NCI-H1048 (cell line): ENCODE data around the gene GSDME.

Experiments
- DNase-seq: peaks from one replicate; lab custom pipeline; 2025; lab: John Stamatoyannopoulos, UW

GSDME gene

DNA sequence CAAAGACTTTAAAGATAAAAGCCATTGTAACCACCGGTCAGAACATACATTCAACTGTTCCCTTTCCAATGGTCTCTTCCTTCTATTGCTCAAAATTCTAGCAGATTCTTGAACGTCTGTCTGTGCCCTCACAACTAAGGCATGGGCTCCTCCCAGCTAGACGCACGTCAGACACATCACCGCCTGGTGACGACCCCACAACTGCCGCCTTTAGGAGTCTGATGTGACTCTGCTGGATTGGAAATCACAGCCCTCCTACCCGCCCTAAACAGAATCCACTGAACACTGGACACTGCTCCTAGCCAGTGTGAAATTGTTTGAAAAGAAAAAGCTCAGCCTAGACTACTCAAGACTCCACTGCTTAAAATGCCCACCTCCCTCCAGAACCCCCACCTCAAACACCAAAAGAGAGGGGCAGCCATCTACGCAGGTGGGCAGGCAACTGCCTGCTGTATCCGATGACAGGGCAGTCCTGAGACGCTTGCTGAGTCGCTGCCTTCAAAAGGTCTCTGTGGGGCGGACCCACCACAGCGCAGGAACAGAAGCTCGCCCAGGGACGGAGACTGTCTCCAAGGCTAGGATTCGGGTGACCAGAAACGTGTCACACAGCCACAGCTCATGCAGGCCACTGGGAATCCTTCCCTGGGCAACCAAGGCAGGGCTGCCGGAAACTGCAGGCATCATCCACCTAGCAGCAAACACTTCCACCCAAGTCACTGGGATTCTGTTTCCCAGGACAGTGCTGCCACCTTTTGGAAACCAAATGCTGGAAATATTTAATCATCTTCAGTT lies 34.7 kb downstream of the GSDME start:
- no peak for DNase-seq

GRCh38 chr7:24721481-24722001 lies 35.7 kb downstream of the GSDME start:
- no peak for DNase-seq

DNA sequence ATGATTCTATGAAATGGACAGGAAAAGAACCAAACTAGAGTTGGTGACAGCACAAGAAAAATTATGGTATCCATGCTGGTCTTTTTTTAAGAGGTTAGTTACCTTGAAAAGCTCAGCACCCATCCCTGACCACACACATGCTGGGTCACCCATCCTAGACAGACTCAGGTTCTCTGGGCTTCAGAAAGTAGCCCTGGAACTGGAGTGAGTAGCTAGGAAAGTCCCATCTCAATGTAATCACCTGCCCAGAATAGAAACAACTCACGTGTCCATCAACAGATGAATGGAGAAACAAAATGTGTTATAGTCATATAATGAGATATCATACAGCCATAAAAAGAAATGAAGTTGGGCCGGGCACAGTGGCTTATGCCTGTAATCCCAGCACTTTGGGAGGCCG lies 37.0 kb downstream of the GSDME start:
- no peak for DNase-seq

- no peak for DNase-seq
These were observed 38.2 kb downstream of the GSDME start for GRCh38 chr7:24718977-24719491.

DNA sequence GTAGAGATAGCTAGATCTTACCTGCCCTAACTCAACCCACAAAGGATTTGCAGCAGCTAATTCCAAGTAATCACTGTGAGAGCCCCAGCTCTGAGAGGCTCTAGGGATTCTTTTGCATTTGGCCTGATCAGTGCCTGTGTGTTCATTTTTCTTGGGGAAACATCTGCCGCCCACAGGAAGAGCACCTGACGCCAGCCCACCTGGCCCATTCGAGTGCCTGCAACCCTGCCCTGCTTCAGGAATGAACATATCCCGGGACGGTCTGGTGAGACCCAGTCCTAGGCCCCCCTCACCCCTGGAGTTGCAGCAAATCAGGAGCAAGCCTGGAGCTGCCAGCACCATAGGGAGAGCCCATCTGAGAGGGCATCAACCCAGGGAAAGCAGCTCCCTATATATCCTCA lies 38.8 kb downstream of the GSDME start:
- DNase-seq, result no peak

- no peak for DNase-seq
These were observed 39.5 kb downstream of the GSDME start for GRCh38 chr7:24717694-24718320.

GRCh38 chr7:24717247-24717622 lies 40.0 kb downstream of the GSDME start:
- no peak for DNase-seq

- no peak for DNase-seq
These were observed 40.6 kb downstream of the GSDME start for GRCh38 chr7:24716480-24717246.

DNA sequence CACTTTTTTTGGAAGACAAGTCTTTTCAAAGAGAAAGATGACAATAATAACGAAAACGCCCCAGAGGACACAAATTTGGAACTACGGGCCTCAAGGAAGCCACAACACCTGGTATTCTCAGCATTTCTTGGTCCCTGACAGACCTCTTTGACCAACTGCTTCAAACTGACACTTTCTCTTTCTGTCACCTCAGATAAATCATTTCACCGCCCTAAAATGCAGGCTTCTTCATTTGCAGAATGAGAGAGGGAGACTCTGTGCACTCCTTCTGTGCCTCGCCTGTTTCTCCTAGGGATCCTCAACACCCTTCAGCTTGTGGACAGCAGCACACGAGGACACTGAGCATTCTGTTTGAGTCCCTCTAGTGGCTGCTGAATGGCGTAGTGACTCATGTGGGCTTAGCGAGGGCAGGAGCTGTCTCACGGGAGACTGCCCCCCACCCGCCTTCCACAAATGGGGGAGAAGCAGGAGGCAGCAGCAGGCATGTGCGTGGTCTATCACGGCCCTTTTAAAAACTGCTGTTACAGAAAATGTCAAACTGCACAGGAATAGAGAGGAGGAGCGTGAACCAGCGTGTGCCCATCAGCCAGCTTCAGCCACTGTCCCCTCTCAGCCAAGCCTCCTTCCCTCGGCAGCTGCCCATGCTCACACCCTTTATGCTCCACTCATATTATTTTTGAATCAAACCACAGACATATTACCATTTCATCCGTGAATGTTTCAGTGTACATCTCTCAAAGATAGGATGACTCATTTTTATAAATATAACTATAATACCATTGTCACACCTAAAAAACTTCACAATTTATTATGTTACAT lies 41.4 kb downstream of the GSDME start:
- no peak for DNase-seq

DNA sequence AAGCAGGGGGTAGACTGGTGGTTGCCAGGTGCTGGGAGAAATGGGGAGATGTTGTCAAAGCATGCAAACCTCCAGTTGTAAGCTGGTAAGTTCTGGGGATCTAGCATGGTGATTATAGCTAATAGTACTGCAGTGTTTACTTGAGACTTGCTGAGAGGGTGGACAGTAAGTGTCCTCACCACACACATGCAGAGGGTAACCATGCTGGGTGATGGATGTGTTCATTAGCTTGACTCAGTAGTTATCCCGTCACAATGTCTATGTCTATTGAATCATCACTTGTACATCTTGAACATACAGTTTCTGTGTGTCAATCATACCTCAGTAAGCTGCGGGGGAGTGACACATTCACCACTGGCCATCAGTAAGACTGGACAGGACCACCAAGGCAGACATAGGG lies 42.1 kb downstream of the GSDME start:
- DNase-seq, result no peak

- no peak for DNase-seq
These were observed 42.6 kb downstream of the GSDME start for GRCh38 chr7:24714676-24715010.

DNA sequence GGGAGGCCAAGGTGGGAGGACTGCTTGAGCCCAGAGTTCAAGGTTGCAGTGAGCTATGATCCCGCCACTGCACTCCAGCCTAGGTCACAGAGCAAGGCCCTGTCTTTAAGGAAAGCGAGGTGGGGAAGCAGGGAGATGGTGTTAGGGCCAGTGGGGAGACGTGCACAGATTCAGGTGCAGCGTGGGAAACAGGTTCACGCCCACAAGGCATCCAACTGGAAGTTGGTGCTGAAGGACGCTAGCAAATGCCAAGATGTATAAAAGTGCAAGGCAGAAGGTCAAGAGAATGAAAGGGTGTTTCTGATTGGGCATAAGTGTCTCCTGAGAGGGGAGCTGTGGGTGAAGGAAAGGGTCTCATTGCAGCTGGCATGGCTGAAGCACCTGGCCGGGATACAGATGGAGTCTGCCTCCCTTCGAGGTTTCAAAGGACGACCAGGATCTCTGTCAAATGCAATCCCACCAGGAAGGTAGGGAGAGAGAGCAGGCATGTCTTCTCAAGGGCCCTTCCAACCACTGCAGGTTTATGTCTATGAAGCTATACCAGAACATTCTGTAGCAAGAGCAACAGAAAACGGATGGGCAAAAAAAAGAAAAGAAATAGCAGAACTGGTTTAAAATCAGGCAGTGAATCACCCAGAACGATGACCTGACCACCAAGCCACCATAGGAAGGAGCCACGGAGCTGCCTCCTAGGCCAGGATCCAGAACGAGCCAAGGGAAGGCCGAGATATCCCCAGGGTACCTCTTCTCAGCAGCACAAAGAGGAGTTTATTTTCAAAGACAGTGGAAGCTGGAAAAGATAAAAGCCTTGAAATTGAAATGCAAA lies 43.2 kb downstream of the GSDME start:
- no peak for DNase-seq

- DNase-seq, result no peak
These were observed 44.0 kb downstream of the GSDME start for GRCh38 chr7:24713039-24713793.

- no peak for DNase-seq
These were observed 47.5 kb downstream of the GSDME start for GRCh38 chr7:24709585-24710360.

DNA sequence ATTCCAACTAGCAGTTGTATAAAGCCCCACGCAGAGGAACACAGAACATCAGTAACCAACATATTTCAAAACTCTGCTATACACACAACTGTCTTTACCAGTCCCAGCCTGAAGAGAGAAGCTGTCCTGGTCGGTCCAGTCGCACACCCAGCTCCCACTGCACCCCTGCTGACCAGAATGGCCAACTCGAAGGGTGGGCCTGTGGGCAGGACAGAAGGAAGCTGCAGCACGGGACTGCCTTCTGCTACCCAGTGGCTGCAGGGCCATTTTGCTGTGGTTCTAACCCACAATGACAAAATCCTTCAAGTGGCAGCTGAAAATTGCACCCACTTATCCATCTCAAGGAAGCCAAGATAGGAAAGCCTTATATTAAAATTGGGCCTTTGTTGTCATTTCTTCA lies 48.2 kb downstream of the GSDME start:
- DNase-seq, result no peak

- DNase-seq, result no peak
These were observed 49.2 kb downstream of the GSDME start for GRCh38 chr7:24707988-24708615.

GRCh38 chr7:24706211-24707170 lies 50.8 kb downstream of the GSDME start:
- DNase-seq, result no peak

- no peak for DNase-seq
These were observed 51.8 kb downstream of the GSDME start for GRCh38 chr7:24705461-24705954.
